Measurements from ENCODE around the gene CCL7. TPM values are rescaled to one million over a fixed set of nuclear protein-coding genes. Genes with fewer than 3 reads are reported as not detected.

CCL7 gene
- total RNA-seq, 2 donors from 2014 or later = not detected

DNA sequence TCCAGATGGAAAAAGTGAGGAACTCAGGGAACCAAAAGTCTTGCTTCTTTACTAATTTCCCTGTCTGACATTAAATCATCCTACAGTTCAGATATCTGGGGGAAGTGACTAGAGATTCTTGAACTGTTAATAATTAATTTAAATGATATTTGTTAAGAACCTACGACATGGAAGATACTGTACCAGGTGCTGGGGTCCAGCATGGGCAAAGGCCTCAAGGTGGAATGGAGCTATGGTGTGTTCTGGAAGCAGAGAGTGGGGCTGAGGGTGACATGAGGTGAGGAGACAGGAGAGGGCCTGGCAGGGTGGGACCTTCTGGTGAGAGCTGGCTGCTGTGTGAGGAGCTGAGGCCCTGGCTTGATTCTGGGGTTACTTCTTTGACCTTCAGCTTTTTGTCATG lies 21.0 kb upstream of the CCL7 start:
- Histone ChIP-seq H3K27ac (ENCODE audit: low read depth, low read length) (no peak overlapping the region), H3K4me1 (ENCODE audit: control insufficient read depth, insufficient read depth, low read length) (peaks cover 22% of the 10 kb centered on the region), H3K9ac (ENCODE audit: extremely low read depth, low read length, poor library complexity, severe bottlenecking) (no peak overlapping the region), H3K9me3 (ENCODE audit: control insufficient read depth, low read length) (no peaks in the 10 kb centered on the region), H3K4me3 (ENCODE audit: low read length) (no peak overlapping the region), H3K36me3 (ENCODE audit: control insufficient read depth, insufficient read depth, low read length) (no peaks in the 10 kb centered on the region), H3K27me3 (ENCODE audit: control insufficient read depth, insufficient read depth, low read length, poor library complexity, severe bottlenecking) (no peaks in the 10 kb centered on the region)
- no peak for DNase-seq
- Mint-ChIP-seq H3K27me3 (ENCODE audit: insufficient read depth) (peaks cover 2% of the 10 kb centered on the region), H3K9me3 (no peaks in the 10 kb centered on the region), H3K4me3 (no peak overlapping the region), H3K27ac (no peak overlapping the region), H3K4me1 (peaks cover 37% of the 10 kb centered on the region), H3K36me3 (ENCODE audit: low read depth) (no peaks in the 10 kb centered on the region)
- TF ChIP-seq, protein P1, sequence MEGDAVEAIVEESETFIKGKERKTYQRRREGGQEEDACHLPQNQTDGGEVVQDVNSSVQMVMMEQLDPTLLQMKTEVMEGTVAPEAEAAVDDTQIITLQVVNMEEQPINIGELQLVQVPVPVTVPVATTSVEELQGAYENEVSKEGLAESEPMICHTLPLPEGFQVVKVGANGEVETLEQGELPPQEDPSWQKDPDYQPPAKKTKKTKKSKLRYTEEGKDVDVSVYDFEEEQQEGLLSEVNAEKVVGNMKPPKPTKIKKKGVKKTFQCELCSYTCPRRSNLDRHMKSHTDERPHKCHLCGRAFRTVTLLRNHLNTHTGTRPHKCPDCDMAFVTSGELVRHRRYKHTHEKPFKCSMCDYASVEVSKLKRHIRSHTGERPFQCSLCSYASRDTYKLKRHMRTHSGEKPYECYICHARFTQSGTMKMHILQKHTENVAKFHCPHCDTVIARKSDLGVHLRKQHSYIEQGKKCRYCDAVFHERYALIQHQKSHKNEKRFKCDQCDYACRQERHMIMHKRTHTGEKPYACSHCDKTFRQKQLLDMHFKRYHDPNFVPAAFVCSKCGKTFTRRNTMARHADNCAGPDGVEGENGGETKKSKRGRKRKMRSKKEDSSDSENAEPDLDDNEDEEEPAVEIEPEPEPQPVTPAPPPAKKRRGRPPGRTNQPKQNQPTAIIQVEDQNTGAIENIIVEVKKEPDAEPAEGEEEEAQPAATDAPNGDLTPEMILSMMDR (conservative IDR thresholded peaks at IDR 0.05) = no peak
- 88 to 100% methylated on average over 1 of the region's 1 CpG for WGBS, 2 experiments (ENCODE audit: insufficient coverage in 1 of 2, insufficient read length in 1 of 2)

DNA sequence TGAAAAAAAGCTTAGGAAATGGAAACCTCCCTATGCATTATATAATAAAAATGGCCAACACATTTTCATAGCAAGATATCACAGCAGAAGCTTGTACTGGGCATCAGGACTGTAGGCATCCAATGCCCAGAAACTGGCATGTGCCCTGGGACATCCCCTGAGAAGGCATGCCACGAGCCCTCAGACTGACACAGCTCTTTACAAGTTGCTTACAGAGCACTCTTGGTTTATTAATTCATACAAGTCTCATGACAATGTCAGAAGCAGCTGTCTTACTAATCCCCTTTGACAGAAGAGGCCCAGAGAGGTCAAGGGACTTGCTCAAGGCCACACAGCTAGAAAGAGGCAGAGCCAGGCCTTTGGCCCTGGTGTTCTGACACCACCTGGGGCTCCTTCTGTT lies 20.5 kb upstream of the CCL7 start:
- no peak overlapping the region for H3K9ac ChIP-seq (ENCODE audit: extremely low read depth, low read length, poor library complexity, severe bottlenecking)
- Mint-ChIP-seq H3K27ac (no peak overlapping the region), H3K9me3 (no peaks in the 10 kb centered on the region), H3K27me3 (ENCODE audit: insufficient read depth) (peaks cover 2% of the 10 kb centered on the region), H3K4me1 (peaks cover 41% of the 10 kb centered on the region), H3K4me3 (no peak overlapping the region), H3K36me3 (ENCODE audit: low read depth) (no peaks in the 10 kb centered on the region)
- no peaks in the 10 kb centered on the region for H3K27me3 ChIP-seq (ENCODE audit: control insufficient read depth, insufficient read depth, low read length, poor library complexity, severe bottlenecking)
- no peaks in the 10 kb centered on the region for H3K9me3 ChIP-seq (ENCODE audit: control insufficient read depth, low read length)
- H3K4me3 ChIP-seq (ENCODE audit: low read length) = no peak overlapping the region
- 100% methylated on average over 1 of the region's 1 CpG for WGBS, 2 experiments (ENCODE audit: insufficient coverage in 1 of 2, insufficient read length in 1 of 2)
- no peaks in the 10 kb centered on the region for H3K36me3 ChIP-seq (ENCODE audit: control insufficient read depth, insufficient read depth, low read length)
- no peak overlapping the region for H3K27ac ChIP-seq (ENCODE audit: low read depth, low read length)
- TF ChIP-seq, protein P1 (conservative IDR thresholded peaks at IDR 0.05) = no peak
- DNase-seq = no peak
- H3K4me1 ChIP-seq (ENCODE audit: control insufficient read depth, insufficient read depth, low read length) = peaks cover 26% of the 10 kb centered on the region

DNA sequence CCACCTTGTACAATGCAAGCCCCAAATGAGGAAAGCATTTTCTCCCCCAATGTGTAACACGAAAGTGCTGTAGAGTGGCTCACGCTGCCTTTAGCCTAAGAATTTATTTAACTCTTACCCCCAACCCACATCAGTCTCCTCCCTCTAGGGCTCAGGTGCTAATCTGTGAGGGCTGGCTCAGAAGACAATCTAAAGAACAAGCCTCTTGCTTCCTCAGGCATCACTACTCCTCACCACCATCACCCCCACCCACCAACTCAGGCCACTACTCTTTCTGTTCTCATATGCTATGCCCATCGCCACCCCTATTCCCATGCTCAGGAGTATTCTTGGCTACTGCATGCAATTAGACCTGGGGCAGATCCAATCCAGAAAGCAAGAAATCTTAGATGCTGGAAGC lies 18.8 kb upstream of the CCL7 start:
- Histone ChIP-seq H3K4me3 (ENCODE audit: low read length) (peak overlapping the region; percentile 76), H3K36me3 (ENCODE audit: control insufficient read depth, insufficient read depth, low read length) (peaks cover 9% of the 10 kb centered on the region), H3K9me3 (ENCODE audit: control insufficient read depth, low read length) (no peaks in the 10 kb centered on the region), H3K27ac (ENCODE audit: low read depth, low read length) (no peak overlapping the region), H3K27me3 (ENCODE audit: control insufficient read depth, insufficient read depth, low read length, poor library complexity, severe bottlenecking) (no peaks in the 10 kb centered on the region), H3K4me1 (ENCODE audit: control insufficient read depth, insufficient read depth, low read length) (peaks cover 31% of the 10 kb centered on the region), H3K9ac (ENCODE audit: extremely low read depth, low read length, poor library complexity, severe bottlenecking) (no peak overlapping the region)
- Mint-ChIP-seq H3K9me3 (no peaks in the 10 kb centered on the region), H3K4me3 (peak overlapping the region; percentile 23), H3K27me3 (ENCODE audit: insufficient read depth) (peaks cover 2% of the 10 kb centered on the region), H3K27ac (peak overlapping the region; percentile 23), H3K36me3 (ENCODE audit: low read depth) (peaks cover 3% of the 10 kb centered on the region), H3K4me1 (peaks cover 50% of the 10 kb centered on the region)
- TF ChIP-seq, protein P1 (conservative IDR thresholded peaks at IDR 0.05) = no peak
- 40 to 49% methylated on average over 1 to 3 of the region's 3 CpGs for WGBS, 2 experiments (ENCODE audit: insufficient coverage in 1 of 2, insufficient read length in 1 of 2)
- DNase-seq = peak; percentile 72

Measured in endodermal cell (in vitro differentiated cells).